ENCODE measurements around the gene COL17A1. TPM values are rescaled to one million over a fixed set of nuclear protein-coding genes. Genes with fewer than 3 reads are reported as not detected.

Gene COL17A1
- total RNA-seq, 1 donor from 2014 or later, result 1.7 TPM

GRCh38 chr10:104072786-104073185 is 12.9 kb downstream of the COL17A1 start:
- no peak for TF ChIP-seq CTCF (conservative IDR thresholded peaks at IDR 0.05; ENCODE audit: low read depth, low read length)
- DNase-seq (ENCODE audit: low read depth), result peak; percentile 41
- no peak overlapping the region for H3K4me3 ChIP-seq (ENCODE audit: low read depth, low read length)

- no peak overlapping the region for H3K4me3 ChIP-seq (ENCODE audit: low read depth, low read length)
- no peak for TF ChIP-seq CTCF (conservative IDR thresholded peaks at IDR 0.05; ENCODE audit: low read depth, low read length)
- no peak for DNase-seq (ENCODE audit: low read depth)
Observed at GRCh38 chr10:104069613-104070012, 16.1 kb downstream of the COL17A1 start.

GRCh38 chr10:104067525-104067924 is 18.2 kb downstream of the COL17A1 start:
- no peak for TF ChIP-seq CTCF (conservative IDR thresholded peaks at IDR 0.05; ENCODE audit: low read depth, low read length)
- no peak for DNase-seq (ENCODE audit: low read depth)
- no peak overlapping the region for H3K4me3 ChIP-seq (ENCODE audit: low read depth, low read length)

- TF ChIP-seq CTCF (conservative IDR thresholded peaks at IDR 0.05; ENCODE audit: low read depth, low read length), result no peak
- H3K4me3 ChIP-seq (ENCODE audit: low read depth, low read length), result no peak overlapping the region
- no peak for DNase-seq (ENCODE audit: low read depth)
Observed at GRCh38 chr10:104066945-104067344, 18.7 kb downstream of the COL17A1 start.

GRCh38 chr10:104065748-104066147 is 19.9 kb downstream of the COL17A1 start:
- DNase-seq (ENCODE audit: low read depth), result no peak
- no peak overlapping the region for H3K4me3 ChIP-seq (ENCODE audit: low read depth, low read length)
- TF ChIP-seq CTCF (conservative IDR thresholded peaks at IDR 0.05; ENCODE audit: low read depth, low read length), result no peak

- TF ChIP-seq CTCF (conservative IDR thresholded peaks at IDR 0.05; ENCODE audit: low read depth, low read length), result no peak
- H3K4me3 ChIP-seq (ENCODE audit: low read depth, low read length), result no peak overlapping the region
- DNase-seq (ENCODE audit: low read depth), result no peak
Observed at GRCh38 chr10:104061196-104061595, 24.5 kb downstream of the COL17A1 start.

- no peak overlapping the region for H3K4me3 ChIP-seq (ENCODE audit: low read depth, low read length)
- DNase-seq (ENCODE audit: low read depth), result no peak
- no peak for TF ChIP-seq CTCF (conservative IDR thresholded peaks at IDR 0.05; ENCODE audit: low read depth, low read length)
Observed at GRCh38 chr10:104059364-104059763, 26.3 kb downstream of the COL17A1 start.
